ENCODE results near the gene PIGR. TPM values are rescaled to one million over a fixed set of nuclear protein-coding genes. Genes with fewer than 3 reads are reported as not detected.

PIGR gene
- total RNA-seq, 1 donor from 2014 or later, result 0.53 TPM

- no peak overlapping the region for H3K4me3 ChIP-seq
- H3K4me1 ChIP-seq, result no peaks in the 10 kb centered on the region
- no peak for TF ChIP-seq CTCF (IDR thresholded peaks at IDR 0.05)
- H3K27ac ChIP-seq, result no peak overlapping the region
- intact Hi-C loops (cut with DNase I), result no loop called here
- DNase-seq (ENCODE audit: low spot score in 2 of 2), result no peak
- no peaks in the 10 kb centered on the region for H3K9me3 ChIP-seq
- no peaks in the 10 kb centered on the region for H3K27me3 ChIP-seq
- H3K36me3 ChIP-seq, result no peaks in the 10 kb centered on the region
These were observed 24.9 kb upstream of the PIGR start for GRCh38 chr1:206971029-206971655.

- no peak for DNase-seq (ENCODE audit: low spot score in 2 of 2)
- H3K9me3 ChIP-seq, result no peaks in the 10 kb centered on the region
These were observed 24.2 kb upstream of the PIGR start, which contains the start of gene FCAMR for GRCh38 chr1:206970446-206970845. FCAMR (minus strand) TSS chr1:206970460; CDS start chr1:206970125, 335 bp downstream.

GRCh38 chr1:206969090-206969489 lies 22.8 kb upstream of the PIGR start:
- intact Hi-C loops (cut with DNase I), result no loop called here
- no peak for DNase-seq (ENCODE audit: low spot score in 2 of 2)
- no peaks in the 10 kb centered on the region for H3K4me1 ChIP-seq
- no peak overlapping the region for H3K27ac ChIP-seq
- no peaks in the 10 kb centered on the region for H3K27me3 ChIP-seq
- no peak for TF ChIP-seq CTCF (IDR thresholded peaks at IDR 0.05)
- H3K36me3 ChIP-seq, result no peaks in the 10 kb centered on the region
- no peaks in the 10 kb centered on the region for H3K9me3 ChIP-seq
- H3K4me3 ChIP-seq, result no peak overlapping the region

More at GRCh38 chr1:206970446-206970845, 24.2 kb upstream of the PIGR start, which contains the start of gene FCAMR:
- H3K36me3 ChIP-seq, result no peaks in the 10 kb centered on the region
- H3K4me3 ChIP-seq, result no peak within 1 kb of the TSS
- no peak for TF ChIP-seq CTCF (IDR thresholded peaks at IDR 0.05)
- intact Hi-C loops (cut with DNase I), result no loop called here
- no peak within 1 kb of the TSS for H3K27ac ChIP-seq
- no peaks in the 10 kb centered on the region for H3K27me3 ChIP-seq
- H3K4me1 ChIP-seq, result no peaks in the 10 kb centered on the region

GRCh38 chr1:206967096-206967849 lies 21.0 kb upstream of the PIGR start:
- TF ChIP-seq CTCF (IDR thresholded peaks at IDR 0.05), result no peak
- Histone ChIP-seq H3K27me3 (no peaks in the 10 kb centered on the region), H3K9me3 (no peaks in the 10 kb centered on the region), H3K36me3 (no peaks in the 10 kb centered on the region), H3K4me1 (no peaks in the 10 kb centered on the region), H3K4me3 (no peak overlapping the region), H3K27ac (no peak overlapping the region)
- no peak for DNase-seq (ENCODE audit: low spot score in 2 of 2)
- intact Hi-C loops (cut with DNase I), result no loop called here

GRCh38 chr1:206965781-206966180 lies 19.5 kb upstream of the PIGR start:
- intact Hi-C loops (cut with DNase I), result no loop called here
- DNase-seq (ENCODE audit: low spot score in 2 of 2), result no peak
- Histone ChIP-seq H3K4me3 (no peak overlapping the region), H3K4me1 (no peaks in the 10 kb centered on the region), H3K27me3 (no peaks in the 10 kb centered on the region), H3K27ac (no peak overlapping the region), H3K36me3 (no peaks in the 10 kb centered on the region), H3K9me3 (no peaks in the 10 kb centered on the region)
- TF ChIP-seq CTCF (IDR thresholded peaks at IDR 0.05), result no peak

All from ascending aorta (tissue), 2 donors.